ENCODE data around the gene NHERF1.

DNA sequence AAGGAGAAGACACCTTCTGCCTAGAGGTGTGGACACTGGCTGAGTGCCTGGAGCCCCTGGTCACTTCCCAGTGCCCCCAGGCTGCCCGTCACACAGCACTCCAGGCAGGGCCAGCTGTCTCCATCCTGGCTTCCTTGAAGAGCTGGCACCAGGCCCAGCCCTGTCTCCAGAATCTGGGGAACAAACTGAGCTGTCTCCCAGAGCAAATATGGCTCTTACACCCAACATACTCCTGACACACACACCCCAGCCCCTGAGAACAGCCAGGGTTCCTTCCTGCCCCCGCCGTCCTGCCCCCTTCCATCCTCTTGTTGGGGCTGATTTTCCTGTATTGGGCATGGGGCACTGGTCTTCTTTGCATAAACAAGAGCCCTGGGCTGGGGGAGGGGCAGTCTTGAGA lies 9.1 kb downstream of the NHERF1 start:
- TF ChIP-seq POLR2A (IDR thresholded peaks at IDR 0.05; ENCODE audit: low read depth, low read length) (no peak), TAF1 (IDR thresholded peaks at IDR 0.05; ENCODE audit: borderline replicate concordance, low read depth, low read length) (no peak)

All from GM12892 (cell line).